HEK293 (cell line): ENCODE data around the gene SLC17A1.

Experiments
- CTCF ChIA-PET: fragments of 350-600 bp; formaldehyde crosslinking; extraction: SDS; loops from one replicate; lab custom pipeline; 2021; ENCODE audit warnings: antibody characterized with exemption; lab: Yijun Ruan, JAX
- POLR2A ChIA-PET: fragments of 300-600 bp; formaldehyde crosslinking; extraction: SDS; loops from one replicate; lab custom pipeline; 2020; ENCODE audit warnings: antibody characterized with exemption, inconsistent platforms; lab: Yijun Ruan, JAX
- H3K27ac ChIP-seq: fragments of 200-500 bp; sonication (Bioruptor generic); 2 replicates; pipeline ENCODE4 v1.5.1; 2014; ENCODE audit warnings: low read depth, low read length, control low read depth, inconsistent platforms; ENCODE audit errors: extremely low read depth
- H3K36me3 ChIP-seq, 2 experiments: fragments of 200-500 bp in 1 of 2; sonication (Bioruptor generic) in 1 of 2; 1 replicate in 1 of 2; 2 replicates in 1 of 2; pipeline ENCODE4 v1.5.1; 2014 to 2017; ENCODE audit warnings: inconsistent platforms in 2 of 2, low read length in 2 of 2; ENCODE audit not compliant: control insufficient read depth in 2 of 2, insufficient read depth in 1 of 2
- H3K4me1 ChIP-seq: fragments of 200-500 bp; sonication (Bioruptor generic); 2 replicates; pipeline ENCODE4 v1.5.1; 2014; ENCODE audit warnings: mild to moderate bottlenecking, low read length, inconsistent platforms; ENCODE audit not compliant: control insufficient read depth, insufficient read depth
- H3K4me3 ChIP-seq: 2 replicates; pipeline ENCODE4 v1.5.1; 2011; ENCODE audit warnings: low read depth, mild to moderate bottlenecking, control low read depth, low read length, moderate library complexity
- H3K9me3 ChIP-seq: fragments of 200-500 bp; sonication (Bioruptor generic); 2 replicates; pipeline ENCODE4 v1.5.1; 2014; ENCODE audit warnings: low read depth, low read length, inconsistent platforms; ENCODE audit not compliant: control insufficient read depth, insufficient read depth
- KLF8 ChIP-seq: fragments of 450-650 bp; formaldehyde crosslinking; IDR thresholded peaks from 2 replicates; pipeline ENCODE4 v1.5.1; 2016; ENCODE audit warnings: missing biosample characterization, missing genetic modification characterization
- SETDB1 ChIP-seq: IDR thresholded peaks from one replicate; pipeline ENCODE4 v1.6.1; 2017; ENCODE audit warnings: mild to moderate bottlenecking, low read length, moderate library complexity, mixed read lengths; ENCODE audit not compliant: insufficient read length
- SP7 ChIP-seq: fragments of 450-650 bp; formaldehyde crosslinking; IDR thresholded peaks from 2 replicates; pipeline ENCODE4 v1.5.1; 2016; ENCODE audit warnings: missing biosample characterization, missing genetic modification characterization
- ZBTB10 ChIP-seq: fragments of 450-650 bp; formaldehyde crosslinking; IDR thresholded peaks from 2 replicates; pipeline ENCODE4 v1.5.1; 2016; ENCODE audit warnings: missing biosample characterization, missing genetic modification characterization
- ZFHX2 ChIP-seq: fragments of 450-650 bp; formaldehyde crosslinking; conservative IDR thresholded peaks from 2 replicates; pipeline ENCODE4 v1.5.1; 2016; ENCODE audit warnings: missing biosample characterization, missing genetic modification characterization
- ZFP41 ChIP-seq: fragments of 450-650 bp; formaldehyde crosslinking; IDR thresholded peaks from 2 replicates; pipeline ENCODE4 v1.5.1; 2016; ENCODE audit warnings: missing biosample characterization, missing genetic modification characterization, borderline replicate concordance
- ZFP69B ChIP-seq: fragments of 450-650 bp; formaldehyde crosslinking; IDR thresholded peaks from 2 replicates; pipeline ENCODE4 v1.5.1; 2016; ENCODE audit warnings: missing biosample characterization, missing genetic modification characterization
- ZNF2 ChIP-seq: fragments of 450-650 bp; formaldehyde crosslinking; IDR thresholded peaks from 2 replicates; pipeline ENCODE4 v1.5.1; 2016; ENCODE audit warnings: missing biosample characterization, missing genetic modification characterization
- ZNF211 ChIP-seq: fragments of 450-650 bp; formaldehyde crosslinking; IDR thresholded peaks from 2 replicates; pipeline ENCODE4 v1.5.1; 2016; ENCODE audit warnings: low read depth, missing biosample characterization, missing genetic modification characterization
- ZNF221 ChIP-seq: fragments of 450-650 bp; formaldehyde crosslinking; IDR thresholded peaks from 2 replicates; pipeline ENCODE4 v1.5.1; 2017; ENCODE audit warnings: missing biosample characterization, missing genetic modification characterization, borderline replicate concordance
- ZNF239 ChIP-seq: fragments of 450-650 bp; formaldehyde crosslinking; IDR thresholded peaks from 2 replicates; pipeline ENCODE4 v1.5.1; 2016; ENCODE audit warnings: missing biosample characterization, missing genetic modification characterization
- ZNF426 ChIP-seq: fragments of 450-650 bp; formaldehyde crosslinking; IDR thresholded peaks from 2 replicates; pipeline ENCODE4 v1.5.1; 2017; ENCODE audit warnings: missing biosample characterization, missing genetic modification characterization, mild to moderate bottlenecking, inconsistent platforms, moderate library complexity
- ZNF571 ChIP-seq: fragments of 450-650 bp; formaldehyde crosslinking; IDR thresholded peaks from 2 replicates; pipeline ENCODE4 v1.5.0; 2017; ENCODE audit warnings: missing biosample characterization, missing genetic modification characterization
- ZNF596 ChIP-seq: fragments of 450-650 bp; IDR thresholded peaks from 2 replicates; pipeline ENCODE4 v1.5.0; 2018; ENCODE audit warnings: missing biosample characterization, mild to moderate bottlenecking, missing genetic modification characterization, moderate library complexity
- ZNF677 ChIP-seq: fragments of 450-650 bp; IDR thresholded peaks from 2 replicates; pipeline ENCODE4 v1.5.0; 2018; ENCODE audit warnings: missing biosample characterization, mild to moderate bottlenecking, missing genetic modification characterization, moderate library complexity
- ZSCAN23 ChIP-seq: fragments of 450-650 bp; formaldehyde crosslinking; IDR thresholded peaks from 2 replicates; pipeline ENCODE4 v1.5.1; 2016; ENCODE audit warnings: missing biosample characterization, missing genetic modification characterization
- TF ChIP-seq, protein P1 (sequence below): fragments of 450-650 bp; formaldehyde crosslinking; IDR thresholded peaks from 2 replicates; pipeline ENCODE4 v1.5.1; 2017; ENCODE audit warnings: missing biosample characterization, missing genetic modification characterization
- TF ChIP-seq, protein P2 (sequence below): fragments of 450-650 bp; formaldehyde crosslinking; conservative IDR thresholded peaks from 2 replicates; pipeline ENCODE4 v1.5.1; 2016; ENCODE audit warnings: low read depth, missing biosample characterization, missing genetic modification characterization
- TF ChIP-seq, protein P3 (sequence below): fragments of 450-650 bp; formaldehyde crosslinking; IDR thresholded peaks from 2 replicates; pipeline ENCODE4 v1.5.1; 2016; ENCODE audit warnings: missing biosample characterization, missing genetic modification characterization, borderline replicate concordance

Gene SLC17A1

GRCh38 chr6:25829375-25829774 lies 2.5 kb downstream of the SLC17A1 start:
- Histone ChIP-seq H3K27ac (no peak overlapping the region), H3K9me3 (no peaks in the 10 kb centered on the region), H3K4me1 (0 out of 2 replicates have a peak, but pooled peaks cover 9% of the 10 kb centered on the region), H3K4me3 (no peak overlapping the region), H3K36me3 (no peaks in the 10 kb centered on the region)
- TF ChIP-seq SP7 (tag by site-specific recombination) (no peak), ZNF239 (tag by site-specific recombination) (no peak), ZBTB10 (tag by site-specific recombination) (no peak), ZNF571 (tag by site-specific recombination) (no peak)
- ChIA-PET CTCF (interaction anchor here (0.7 to 1.1 kb wide), 3 partner anchors 11 to 606 kb away, joined by 3 to 4 read pairs (median 3); no protein-coding TSS in a partner anchor), POLR2A (no interaction called here)

DNA sequence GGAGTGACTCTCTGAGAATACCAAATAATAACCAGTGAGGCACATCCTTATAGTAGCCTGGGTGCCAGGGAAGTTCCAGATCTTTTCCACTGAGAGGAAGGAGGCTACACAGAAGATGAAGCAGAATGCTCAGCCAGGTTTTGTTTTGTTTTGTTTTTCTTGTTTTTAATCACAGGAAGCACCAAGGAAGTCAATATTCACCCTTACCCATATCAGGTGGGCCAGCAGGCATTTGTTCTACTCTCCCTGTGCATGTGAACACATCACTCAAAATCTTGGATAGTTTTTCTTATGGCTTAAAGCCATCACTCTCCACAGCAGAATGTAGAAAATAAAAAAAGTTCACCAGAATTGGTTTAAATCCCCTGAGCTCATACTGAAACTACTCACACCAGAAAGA lies 10.5 kb downstream of the SLC17A1 start:
- H3K27ac ChIP-seq = no peak overlapping the region
- no peak overlapping the region for H3K4me3 ChIP-seq
- H3K4me1 ChIP-seq = no peaks in the 10 kb centered on the region
- TF ChIP-seq ZNF221 (no peak), ZNF211 (tag by site-specific recombination) (no peak), ZNF677 (no peak), KLF8 (no peak), ZFP69B (tag by site-specific recombination) (no peak), ZNF426 (no peak), ZSCAN23 (no peak), ZNF2 (tag by site-specific recombination) (no peak)
- TF ChIP-seq, protein P1, sequence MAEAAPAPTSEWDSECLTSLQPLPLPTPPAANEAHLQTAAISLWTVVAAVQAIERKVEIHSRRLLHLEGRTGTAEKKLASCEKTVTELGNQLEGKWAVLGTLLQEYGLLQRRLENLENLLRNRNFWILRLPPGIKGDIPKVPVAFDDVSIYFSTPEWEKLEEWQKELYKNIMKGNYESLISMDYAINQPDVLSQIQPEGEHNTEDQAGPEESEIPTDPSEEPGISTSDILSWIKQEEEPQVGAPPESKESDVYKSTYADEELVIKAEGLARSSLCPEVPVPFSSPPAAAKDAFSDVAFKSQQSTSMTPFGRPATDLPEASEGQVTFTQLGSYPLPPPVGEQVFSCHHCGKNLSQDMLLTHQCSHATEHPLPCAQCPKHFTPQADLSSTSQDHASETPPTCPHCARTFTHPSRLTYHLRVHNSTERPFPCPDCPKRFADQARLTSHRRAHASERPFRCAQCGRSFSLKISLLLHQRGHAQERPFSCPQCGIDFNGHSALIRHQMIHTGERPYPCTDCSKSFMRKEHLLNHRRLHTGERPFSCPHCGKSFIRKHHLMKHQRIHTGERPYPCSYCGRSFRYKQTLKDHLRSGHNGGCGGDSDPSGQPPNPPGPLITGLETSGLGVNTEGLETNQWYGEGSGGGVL (tag by site-specific recombination) = no peak
- POLR2A ChIA-PET = no interaction called here
- H3K9me3 ChIP-seq = no peaks in the 10 kb centered on the region
- H3K36me3 ChIP-seq = no peaks in the 10 kb centered on the region
- CTCF ChIA-PET = interaction anchor here (1.9 kb wide), 1 partner anchor 29 kb away, joined by 4 read pairs; no protein-coding TSS in a partner anchor

DNA sequence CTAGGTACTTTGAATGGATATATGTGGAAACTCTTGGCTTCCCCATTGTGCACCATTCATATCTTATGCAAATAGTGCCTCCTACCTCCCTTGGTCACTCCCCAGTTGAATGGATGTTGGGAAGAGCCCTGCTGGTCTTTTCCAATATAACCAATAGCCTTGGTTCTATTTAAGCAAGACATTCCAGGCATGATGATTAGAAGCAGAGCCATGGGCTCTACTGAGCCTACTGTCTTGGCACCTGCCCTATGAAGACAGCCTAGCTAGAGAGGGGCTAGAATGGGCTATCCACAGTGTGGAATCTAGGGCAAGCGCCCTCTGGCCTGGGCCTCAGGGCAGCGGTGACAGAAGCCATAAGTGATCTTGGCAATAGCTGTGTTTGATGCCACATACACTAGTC lies 15.6 kb downstream of the SLC17A1 start:
- POLR2A ChIA-PET = no interaction called here
- no peak overlapping the region for H3K27ac ChIP-seq
- no peaks in the 10 kb centered on the region for H3K9me3 ChIP-seq
- no peak for TF ChIP-seq SETDB1
- TF ChIP-seq ZNF596 (tag by site-specific recombination) = no peak
- TF ChIP-seq ZFHX2 (tag by site-specific recombination) = no peak
- TF ChIP-seq, protein P2, sequence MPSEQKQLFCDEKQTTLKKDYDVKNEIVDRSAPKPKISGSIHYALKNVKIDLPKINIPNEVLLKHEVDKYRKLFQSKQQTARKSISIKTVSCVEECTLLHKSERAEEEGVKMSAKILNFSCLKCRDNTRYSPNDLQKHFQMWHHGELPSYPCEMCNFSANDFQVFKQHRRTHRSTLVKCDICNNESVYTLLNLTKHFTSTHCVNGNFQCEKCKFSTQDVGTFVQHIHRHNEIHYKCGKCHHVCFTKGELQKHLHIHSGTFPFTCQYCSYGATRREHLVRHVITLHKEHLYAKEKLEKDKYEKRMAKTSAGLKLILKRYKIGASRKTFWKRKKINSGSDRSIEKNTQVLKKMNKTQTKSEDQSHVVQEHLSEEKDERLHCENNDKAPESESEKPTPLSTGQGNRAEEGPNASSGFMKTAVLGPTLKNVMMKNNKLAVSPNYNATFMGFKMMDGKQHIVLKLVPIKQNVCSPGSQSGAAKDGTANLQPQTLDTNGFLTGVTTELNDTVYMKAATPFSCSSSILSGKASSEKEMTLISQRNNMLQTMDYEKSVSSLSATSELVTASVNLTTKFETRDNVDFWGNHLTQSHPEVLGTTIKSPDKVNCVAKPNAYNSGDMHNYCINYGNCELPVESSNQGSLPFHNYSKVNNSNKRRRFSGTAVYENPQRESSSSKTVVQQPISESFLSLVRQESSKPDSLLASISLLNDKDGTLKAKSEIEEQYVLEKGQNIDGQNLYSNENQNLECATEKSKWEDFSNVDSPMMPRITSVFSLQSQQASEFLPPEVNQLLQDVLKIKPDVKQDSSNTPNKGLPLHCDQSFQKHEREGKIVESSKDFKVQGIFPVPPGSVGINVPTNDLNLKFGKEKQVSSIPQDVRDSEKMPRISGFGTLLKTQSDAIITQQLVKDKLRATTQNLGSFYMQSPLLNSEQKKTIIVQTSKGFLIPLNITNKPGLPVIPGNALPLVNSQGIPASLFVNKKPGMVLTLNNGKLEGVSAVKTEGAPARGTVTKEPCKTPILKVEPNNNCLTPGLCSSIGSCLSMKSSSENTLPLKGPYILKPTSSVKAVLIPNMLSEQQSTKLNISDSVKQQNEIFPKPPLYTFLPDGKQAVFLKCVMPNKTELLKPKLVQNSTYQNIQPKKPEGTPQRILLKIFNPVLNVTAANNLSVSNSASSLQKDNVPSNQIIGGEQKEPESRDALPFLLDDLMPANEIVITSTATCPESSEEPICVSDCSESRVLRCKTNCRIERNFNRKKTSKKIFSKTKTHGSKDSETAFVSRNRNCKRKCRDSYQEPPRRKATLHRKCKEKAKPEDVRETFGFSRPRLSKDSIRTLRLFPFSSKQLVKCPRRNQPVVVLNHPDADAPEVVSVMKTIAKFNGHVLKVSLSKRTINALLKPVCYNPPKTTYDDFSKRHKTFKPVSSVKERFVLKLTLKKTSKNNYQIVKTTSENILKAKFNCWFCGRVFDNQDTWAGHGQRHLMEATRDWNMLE (tag by site-specific recombination) = no peak
- no peak for TF ChIP-seq ZFP69B (tag by site-specific recombination)
- TF ChIP-seq ZFP41 (tag by site-specific recombination) = no peak
- TF ChIP-seq, protein P3, sequence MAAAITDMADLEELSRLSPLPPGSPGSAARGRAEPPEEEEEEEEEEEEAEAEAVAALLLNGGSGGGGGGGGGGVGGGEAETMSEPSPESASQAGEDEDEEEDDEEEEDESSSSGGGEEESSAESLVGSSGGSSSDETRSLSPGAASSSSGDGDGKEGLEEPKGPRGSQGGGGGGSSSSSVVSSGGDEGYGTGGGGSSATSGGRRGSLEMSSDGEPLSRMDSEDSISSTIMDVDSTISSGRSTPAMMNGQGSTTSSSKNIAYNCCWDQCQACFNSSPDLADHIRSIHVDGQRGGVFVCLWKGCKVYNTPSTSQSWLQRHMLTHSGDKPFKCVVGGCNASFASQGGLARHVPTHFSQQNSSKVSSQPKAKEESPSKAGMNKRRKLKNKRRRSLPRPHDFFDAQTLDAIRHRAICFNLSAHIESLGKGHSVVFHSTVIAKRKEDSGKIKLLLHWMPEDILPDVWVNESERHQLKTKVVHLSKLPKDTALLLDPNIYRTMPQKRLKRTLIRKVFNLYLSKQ (tag by site-specific recombination) = no peak
- H3K4me3 ChIP-seq = no peak overlapping the region
- no peaks in the 10 kb centered on the region for H3K4me1 ChIP-seq
- no peaks in the 10 kb centered on the region for H3K36me3 ChIP-seq
- CTCF ChIA-PET = interaction anchor here (0.7 kb wide), 1 partner anchor 10 kb away, joined by 3 read pairs; no protein-coding TSS in a partner anchor
